ENCODE results near the gene UBALD1. TPM values are rescaled to one million over a fixed set of nuclear protein-coding genes. Genes with fewer than 3 reads are reported as not detected.

The UBALD1 gene
- total RNA-seq, 1 experiment from 2014 or later, result 42.1 TPM

DNA sequence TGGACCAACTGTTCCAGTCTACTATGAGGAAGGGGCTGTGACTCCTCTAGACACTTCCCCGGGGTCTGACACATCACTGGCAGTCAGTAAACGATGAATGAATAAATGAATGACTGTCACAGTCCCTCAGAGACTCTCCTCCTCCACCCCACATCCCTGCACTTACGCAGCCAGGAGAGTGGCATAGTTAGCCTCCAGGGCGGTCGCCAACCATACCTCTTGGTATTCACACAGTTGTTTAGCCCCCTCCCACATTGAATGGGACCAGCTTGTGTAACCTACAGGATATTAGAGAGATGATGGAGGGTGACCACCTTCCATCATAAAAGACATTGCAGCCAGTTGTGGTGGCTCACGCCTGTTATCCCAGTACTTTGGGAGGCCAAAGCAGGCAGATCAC, 25.7 kb downstream of the UBALD1 start:
- intact Hi-C loops (cut with micrococcal nuclease), result loop anchor here (5.0 kb wide), 1 partner anchor 42 kb away; no protein-coding TSS in a partner anchor
- H3K27me3 Mint-ChIP-seq (ENCODE audit: insufficient read depth, unreplicated experiment), result no peaks in the 10 kb centered on the region
- peaks cover 7% of the 10 kb centered on the region for H3K4me1 Mint-ChIP-seq (ENCODE audit: insufficient read depth, unreplicated experiment)
- H3K27ac Mint-ChIP-seq (ENCODE audit: low read depth, unreplicated experiment), result no peak overlapping the region
- DNase-seq (ENCODE audit: unreplicated experiment), result no peak
- CTCF ChIA-PET, result interaction anchor here (0.6 to 5.6 kb wide), 4 partner anchors 9 to 89 kb away, joined by 4 to 30 read pairs (median 5); no protein-coding TSS in a partner anchor
- no peaks in the 10 kb centered on the region for H3K36me3 Mint-ChIP-seq (ENCODE audit: insufficient read depth, unreplicated experiment)
- no peaks in the 10 kb centered on the region for H3K9me3 Mint-ChIP-seq (ENCODE audit: unreplicated experiment)
- TF ChIP-seq, protein P1, sequence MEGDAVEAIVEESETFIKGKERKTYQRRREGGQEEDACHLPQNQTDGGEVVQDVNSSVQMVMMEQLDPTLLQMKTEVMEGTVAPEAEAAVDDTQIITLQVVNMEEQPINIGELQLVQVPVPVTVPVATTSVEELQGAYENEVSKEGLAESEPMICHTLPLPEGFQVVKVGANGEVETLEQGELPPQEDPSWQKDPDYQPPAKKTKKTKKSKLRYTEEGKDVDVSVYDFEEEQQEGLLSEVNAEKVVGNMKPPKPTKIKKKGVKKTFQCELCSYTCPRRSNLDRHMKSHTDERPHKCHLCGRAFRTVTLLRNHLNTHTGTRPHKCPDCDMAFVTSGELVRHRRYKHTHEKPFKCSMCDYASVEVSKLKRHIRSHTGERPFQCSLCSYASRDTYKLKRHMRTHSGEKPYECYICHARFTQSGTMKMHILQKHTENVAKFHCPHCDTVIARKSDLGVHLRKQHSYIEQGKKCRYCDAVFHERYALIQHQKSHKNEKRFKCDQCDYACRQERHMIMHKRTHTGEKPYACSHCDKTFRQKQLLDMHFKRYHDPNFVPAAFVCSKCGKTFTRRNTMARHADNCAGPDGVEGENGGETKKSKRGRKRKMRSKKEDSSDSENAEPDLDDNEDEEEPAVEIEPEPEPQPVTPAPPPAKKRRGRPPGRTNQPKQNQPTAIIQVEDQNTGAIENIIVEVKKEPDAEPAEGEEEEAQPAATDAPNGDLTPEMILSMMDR (IDR thresholded peaks at IDR 0.05; ENCODE audit: unreplicated experiment), result no peak
- no TSS peak for BruUV-seq (replicated peaks)
- POLR2A ChIA-PET, result no interaction called here
- no peak overlapping the region for H3K4me3 Mint-ChIP-seq (ENCODE audit: unreplicated experiment)

DNA sequence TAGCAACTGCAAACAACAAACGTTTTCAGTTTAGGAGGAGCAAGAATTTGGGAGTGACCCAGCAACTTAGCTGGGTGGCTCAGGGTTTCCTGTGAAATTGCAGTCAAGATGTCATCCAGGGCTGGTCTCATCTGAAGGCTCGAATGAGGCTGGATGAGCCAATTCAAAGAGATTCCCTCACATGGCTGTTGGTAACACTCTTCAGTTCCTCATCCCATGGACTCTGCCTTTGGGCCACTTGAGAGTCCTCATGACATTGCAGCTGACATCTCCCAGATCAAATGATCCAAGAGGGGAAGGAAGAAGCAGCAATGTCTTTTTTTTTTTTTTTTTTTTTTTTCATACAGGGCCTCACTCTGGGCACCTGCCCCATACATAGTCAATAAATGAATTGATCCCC, 26.3 kb downstream of the UBALD1 start:
- Mint-ChIP-seq H3K27me3 (ENCODE audit: insufficient read depth, unreplicated experiment) (no peaks in the 10 kb centered on the region), H3K9me3 (ENCODE audit: unreplicated experiment) (no peaks in the 10 kb centered on the region), H3K4me1 (ENCODE audit: insufficient read depth, unreplicated experiment) (peaks cover 7% of the 10 kb centered on the region), H3K27ac (ENCODE audit: low read depth, unreplicated experiment) (no peak overlapping the region), H3K36me3 (ENCODE audit: insufficient read depth, unreplicated experiment) (no peaks in the 10 kb centered on the region), H3K4me3 (ENCODE audit: unreplicated experiment) (no peak overlapping the region)
- intact Hi-C loops (cut with micrococcal nuclease), result loop anchor here (5.0 kb wide), 1 partner anchor 41 kb away; no protein-coding TSS in a partner anchor
- TF ChIP-seq, protein P1 (IDR thresholded peaks at IDR 0.05; ENCODE audit: unreplicated experiment), result no peak
- ChIA-PET POLR2A (interaction anchor here (1.2 kb wide), 2 partner anchors 27 to 28 kb away, joined by 3 read pairs; partner anchors contain the start of gene UBALD1), CTCF (interaction anchor here (0.6 to 5.6 kb wide), 5 partner anchors 10 to 88 kb away, joined by 4 to 30 read pairs (median 6); no protein-coding TSS in a partner anchor)
- no TSS peak for BruUV-seq (replicated peaks)
- no peak for DNase-seq (ENCODE audit: unreplicated experiment)

DNA sequence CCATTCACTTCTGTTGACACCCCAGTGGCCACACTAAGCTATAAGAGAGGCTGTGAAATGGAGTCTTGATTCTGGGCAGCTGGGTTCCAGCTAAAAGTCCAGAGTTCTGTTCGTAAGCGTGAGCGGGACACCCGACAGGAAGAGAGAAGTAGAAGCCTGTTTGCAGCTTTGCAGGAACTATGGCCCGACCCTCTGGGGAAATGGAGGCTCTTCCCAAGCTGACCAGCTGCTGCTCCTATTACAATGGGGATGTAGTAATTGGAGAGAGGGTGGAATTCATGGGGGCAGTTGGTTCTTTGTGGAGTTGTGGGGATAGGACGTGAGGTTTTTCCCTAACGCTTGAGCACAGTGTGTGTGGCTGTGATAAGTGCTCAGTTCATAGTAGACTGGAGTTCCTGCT, 28.4 kb downstream of the UBALD1 start:
- POLR2A ChIA-PET, result interaction anchor here (1.5 kb wide), 1 partner anchor 11 kb away, joined by 5 read pairs; no protein-coding TSS in a partner anchor
- TF ChIP-seq, protein P1 (IDR thresholded peaks at IDR 0.05; ENCODE audit: unreplicated experiment), result no peak
- intact Hi-C loops (cut with micrococcal nuclease), result loop anchor here (5.0 kb wide), 1 partner anchor 39 kb away; no protein-coding TSS in a partner anchor
- Mint-ChIP-seq H3K4me3 (ENCODE audit: unreplicated experiment) (no peak overlapping the region), H3K4me1 (ENCODE audit: insufficient read depth, unreplicated experiment) (peaks cover 7% of the 10 kb centered on the region), H3K27ac (ENCODE audit: low read depth, unreplicated experiment) (no peak overlapping the region), H3K36me3 (ENCODE audit: insufficient read depth, unreplicated experiment) (no peaks in the 10 kb centered on the region), H3K9me3 (ENCODE audit: unreplicated experiment) (no peaks in the 10 kb centered on the region), H3K27me3 (ENCODE audit: insufficient read depth, unreplicated experiment) (no peaks in the 10 kb centered on the region)
- CTCF ChIA-PET, result interaction anchor here (0.6 to 5.6 kb wide), 33 partner anchors 10 to 411 kb away, joined by 3 to 86 read pairs (median 5); partner anchors contain the start of gene MGRN1
- no TSS peak for BruUV-seq (replicated peaks)
- no peak for DNase-seq (ENCODE audit: unreplicated experiment)

DNA sequence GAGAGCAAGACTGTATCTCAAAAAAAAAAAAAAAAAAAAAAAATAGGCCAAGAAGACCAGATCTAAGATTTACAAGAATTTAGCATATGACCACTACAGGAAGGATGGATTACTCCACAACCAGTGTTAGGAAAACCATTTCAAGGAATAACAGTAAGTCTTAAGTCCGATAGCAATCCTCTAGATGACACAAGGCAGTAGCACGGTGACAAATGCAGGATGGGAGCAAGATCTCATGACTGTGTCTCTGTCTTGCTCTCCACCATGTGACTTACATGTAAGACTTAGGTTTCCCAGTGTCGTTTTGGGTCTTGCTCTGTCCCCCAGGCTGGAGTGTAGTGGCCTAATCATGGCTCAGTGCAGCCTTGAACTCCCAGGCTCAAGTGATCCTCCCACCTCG, 30.8 kb downstream of the UBALD1 start:
- TF ChIP-seq, protein P1 (IDR thresholded peaks at IDR 0.05; ENCODE audit: unreplicated experiment), result no peak
- CTCF ChIA-PET, result interaction anchor here (1.2 to 5.6 kb wide), 5 partner anchors 33 to 94 kb away, joined by 4 to 86 read pairs (median 15); partner anchors contain the start of gene MGRN1
- Mint-ChIP-seq H3K4me3 (ENCODE audit: unreplicated experiment) (no peak overlapping the region), H3K27me3 (ENCODE audit: insufficient read depth, unreplicated experiment) (no peaks in the 10 kb centered on the region), H3K4me1 (ENCODE audit: insufficient read depth, unreplicated experiment) (peaks cover 18% of the 10 kb centered on the region), H3K36me3 (ENCODE audit: insufficient read depth, unreplicated experiment) (no peaks in the 10 kb centered on the region), H3K9me3 (ENCODE audit: unreplicated experiment) (no peaks in the 10 kb centered on the region), H3K27ac (ENCODE audit: low read depth, unreplicated experiment) (no peak overlapping the region)
- intact Hi-C loops (cut with micrococcal nuclease), result no loop called here
- BruUV-seq (replicated peaks), result no TSS peak
- POLR2A ChIA-PET, result no interaction called here
- no peak for DNase-seq (ENCODE audit: unreplicated experiment)
